Testis (tissue), 2 donors: ENCODE measurements around the gene DCTD.

Source experiments
- CTCF ChIP-seq, 3 experiments: fragments of 450-650 bp in 2 of 3; fragments of 200-600 bp in 1 of 3; sonication (generic) in 1 of 3; IDR thresholded peaks; one replicate each; pipeline ENCODE4 v1.5.1; 2016 to 2019; ENCODE audit warnings: antibody characterized with exemption in 3 of 3, mild to moderate bottlenecking in 2 of 3, moderate library complexity in 1 of 3
- POLR2A ChIP-seq: fragments of 450-650 bp; IDR thresholded peaks from one replicate; pipeline ENCODE4 v1.6.1; 2017; ENCODE audit warnings: antibody characterized with exemption, mild to moderate bottlenecking, moderate library complexity

GRCh38 chr4:182904211-182904761 lies 12.9 kb downstream of the DCTD start:
- TF ChIP-seq CTCF (IDR thresholded peaks at IDR 0.05) (no peak), POLR2A (no peak)
